KBM-7 (cell line): ENCODE results near the gene PSME2.
"Not testable (repeated sequence)": the region's sequence is repeated elsewhere in the genome, so short reads cannot be mapped to it uniquely, and the experiment has no call there.

Experiments
- DNase-seq: peaks from one replicate; pipeline ENCODE4 v3.0.0-alpha.2; 2015
- in situ Hi-C: fragments of 300-500 bp; cut with MboI; formaldehyde crosslinking; loops from 2 replicates; pipeline ENCODE4 v1.14.3; 2020; ENCODE audit warnings: low sequenced_read_pairs, low pct_unique_long_range_greater_than_20kb, mixed read lengths

The PSME2 gene

DNA sequence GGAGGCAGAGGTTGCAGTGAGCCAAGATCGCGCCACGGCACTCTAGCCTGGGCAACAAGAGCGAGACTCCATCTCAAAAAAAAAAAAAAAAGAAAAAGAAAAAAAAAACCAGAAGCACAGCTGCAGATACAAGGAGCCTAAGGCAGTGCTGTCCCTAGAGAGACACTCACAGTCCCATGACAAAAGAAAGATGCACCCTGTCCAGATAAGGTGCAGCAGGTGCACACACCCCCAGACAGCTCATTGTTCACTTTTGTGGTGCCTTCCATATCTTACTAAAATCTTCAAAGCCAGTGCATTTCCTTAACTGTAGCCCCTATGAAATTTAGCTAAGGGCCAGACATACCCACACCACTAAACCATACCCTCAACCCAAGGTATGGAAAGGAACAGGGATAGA is 24.0 kb downstream of the PSME2 start:
- in situ Hi-C loops: no loop called here
- DNase-seq: no peak

DNA sequence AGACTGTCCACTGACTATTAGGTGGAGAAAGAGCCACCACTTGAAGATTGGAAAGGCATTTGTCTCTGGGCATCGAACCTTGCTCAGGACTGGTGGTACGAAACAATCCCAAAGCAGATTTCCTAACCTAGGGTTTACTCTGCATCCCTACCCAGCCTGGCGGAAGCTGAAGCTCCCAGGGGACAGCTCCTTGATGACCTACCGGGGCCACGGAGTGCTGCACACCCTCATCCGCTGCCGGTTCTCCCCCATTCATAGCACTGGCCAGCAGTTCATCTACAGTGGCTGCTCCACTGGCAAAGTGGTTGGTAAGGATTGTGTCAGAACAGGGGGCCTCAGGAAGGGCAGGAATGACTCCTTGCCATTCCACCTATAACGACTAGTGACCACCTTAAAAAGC is 25.2 kb downstream of the PSME2 start:
- in situ Hi-C loops: no loop called here

DNA sequence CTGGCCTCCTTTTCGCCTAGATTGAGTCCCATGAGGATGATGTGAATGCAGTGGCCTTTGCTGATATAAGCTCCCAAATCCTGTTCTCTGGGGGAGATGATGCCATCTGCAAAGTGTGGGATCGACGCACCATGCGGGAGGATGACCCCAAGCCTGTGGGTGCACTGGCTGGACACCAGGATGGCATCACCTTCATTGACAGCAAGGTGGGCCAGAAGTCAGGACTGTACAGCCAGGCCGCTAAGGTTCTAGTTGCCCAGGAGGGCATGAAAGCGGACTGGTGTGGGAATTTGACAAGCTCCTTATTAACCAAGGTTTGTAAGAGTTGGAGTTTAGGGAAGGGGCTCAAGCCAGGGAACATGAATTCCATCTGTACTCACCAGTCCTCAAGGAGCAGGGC is 26.7 kb downstream of the PSME2 start:
- in situ Hi-C loops: no loop called here
- no peak for DNase-seq

More for the DNA sequence above, 25.2 kb downstream of the PSME2 start:
- no peak for DNase-seq

DNA sequence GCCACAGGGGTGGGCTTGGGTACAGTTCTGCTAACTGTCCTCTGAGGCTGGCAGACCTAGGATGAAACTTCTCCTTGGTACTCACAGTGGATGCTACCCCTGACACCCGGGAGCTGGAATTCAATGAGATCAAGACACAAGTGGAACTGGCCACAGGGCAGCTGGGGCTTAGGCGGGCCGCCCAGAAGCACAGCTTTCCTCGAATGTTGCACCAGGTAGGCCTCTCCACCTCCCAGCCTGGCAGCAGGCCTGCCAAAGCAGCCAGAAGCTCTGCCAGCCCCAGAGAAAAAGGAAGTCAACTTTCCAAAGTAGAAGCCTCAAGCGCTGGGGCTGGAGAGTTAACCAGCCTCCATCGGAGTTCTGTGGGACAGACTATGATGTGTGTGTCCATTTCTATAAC is 29.2 kb downstream of the PSME2 start:
- no peak for DNase-seq
- in situ Hi-C loops: no loop called here

DNA sequence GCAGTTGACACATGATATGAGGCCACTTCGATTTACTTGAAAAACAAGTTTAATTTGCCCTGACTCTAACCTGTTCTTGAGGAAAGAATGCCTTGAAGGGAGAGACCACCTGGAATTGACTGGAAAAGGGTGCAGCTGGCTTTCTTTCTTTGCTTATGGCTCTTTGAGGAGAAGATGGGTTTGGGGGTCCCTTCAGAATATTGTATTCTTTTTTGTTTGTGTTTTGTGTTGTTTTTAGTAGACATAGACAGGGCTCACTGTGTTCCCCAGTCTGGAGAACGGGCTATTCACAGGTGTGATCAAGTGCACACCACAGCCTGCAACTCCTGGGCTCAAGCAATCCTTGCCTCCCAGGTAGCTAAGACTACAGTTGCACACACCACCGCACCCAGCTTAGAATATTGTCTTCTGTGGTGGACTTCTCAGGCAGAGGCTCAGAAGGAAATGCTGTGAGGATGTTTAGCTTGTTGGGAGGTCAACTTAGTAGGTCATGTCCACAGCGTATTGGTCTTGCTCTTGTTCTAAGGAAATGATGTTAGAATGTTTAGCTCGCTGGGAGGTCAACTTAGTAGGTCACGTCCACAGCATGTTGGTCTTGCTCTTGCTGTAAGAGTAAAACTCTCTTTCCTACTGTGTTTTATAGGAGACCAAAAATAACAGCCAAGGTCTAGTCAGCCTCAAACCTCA is 30.1 kb downstream of the PSME2 start:
- no peak for DNase-seq
- in situ Hi-C loops: no loop called here

DNA sequence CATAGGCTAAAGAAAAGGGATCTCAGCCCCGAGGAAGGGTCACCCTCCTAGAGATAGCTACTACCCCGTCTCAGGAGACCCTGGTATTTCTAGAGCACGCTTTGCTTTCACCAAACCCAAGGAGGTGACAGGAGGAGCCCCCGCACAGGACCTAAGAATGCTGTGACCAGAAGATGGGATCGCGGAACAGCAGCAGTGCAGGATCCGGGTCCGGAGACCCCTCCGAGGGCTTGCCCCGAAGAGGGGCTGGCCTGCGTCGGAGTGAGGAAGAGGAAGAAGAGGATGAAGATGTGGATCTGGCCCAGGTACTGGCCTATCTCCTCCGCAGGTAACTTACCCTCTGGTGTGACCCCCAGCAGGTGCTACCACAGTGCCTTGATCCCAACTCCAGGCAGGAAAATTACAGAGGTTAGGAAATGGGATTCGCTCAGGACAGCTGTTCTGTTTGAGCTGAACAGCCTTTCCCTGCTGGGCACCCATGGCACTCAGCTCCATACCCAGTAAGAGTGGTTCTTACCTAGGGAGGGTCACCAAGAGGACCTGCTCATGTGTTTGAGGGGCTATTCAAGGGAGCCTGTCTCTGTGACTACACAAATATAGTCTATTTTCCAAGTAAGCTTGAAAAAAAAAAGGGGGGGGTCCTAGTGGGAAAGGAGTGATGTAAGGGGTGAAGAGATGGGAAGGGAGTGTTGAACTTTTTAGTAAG is 30.8 kb downstream of the PSME2 start:
- no peak for DNase-seq
- in situ Hi-C loops: no loop called here

DNA sequence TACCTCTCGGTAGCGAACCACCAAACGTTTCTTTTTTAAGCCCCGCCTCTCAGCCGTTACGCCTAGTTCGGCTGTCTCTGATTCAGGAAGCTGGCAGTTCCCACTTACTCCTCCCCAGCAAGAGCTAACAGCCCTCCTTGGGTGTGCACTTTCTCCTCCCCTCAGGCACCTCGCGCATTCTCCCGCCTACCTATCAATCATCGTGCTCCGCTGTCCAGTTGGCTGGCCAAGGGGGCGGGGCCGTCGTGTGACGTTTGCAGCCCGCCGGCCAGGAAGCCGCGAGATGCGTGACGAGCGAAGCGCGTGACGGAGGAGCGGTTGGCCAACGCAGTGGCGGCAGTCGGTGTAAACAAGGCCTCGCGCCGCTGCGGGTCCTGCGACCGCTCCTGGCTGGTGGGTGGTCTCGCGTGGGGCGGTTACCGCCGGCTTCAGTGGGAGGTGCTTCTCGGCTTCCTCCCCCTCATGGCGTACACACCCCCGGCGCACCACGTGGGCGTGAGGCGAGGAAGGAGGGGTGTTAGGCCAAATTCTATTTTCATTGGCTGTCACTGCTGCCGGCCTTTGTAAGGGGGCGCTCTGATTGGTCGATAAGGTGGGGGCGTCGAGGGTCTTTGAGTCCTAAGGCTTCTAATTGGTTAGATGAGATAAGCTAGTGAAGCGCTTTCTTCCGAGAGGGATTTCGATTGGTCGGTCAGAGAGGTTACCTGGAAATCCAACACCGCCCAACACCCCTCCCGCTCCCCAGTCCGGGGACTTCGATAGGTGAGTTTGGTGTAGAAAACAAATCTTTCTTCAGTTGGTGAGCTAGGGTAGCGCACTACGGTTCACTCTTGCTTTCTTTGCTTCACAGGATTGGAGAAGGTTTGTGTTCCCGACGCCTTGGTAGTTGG is 31.6 kb downstream of the PSME2 start, which contains the start of the genes DCAF11 and NRL:
Gene DCAF11 (plus strand): TSS at position 246 of the 890 bp plus-strand sequence. CDS start 818 bp downstream, outside the sequence.
Gene NRL (minus strand): TSS at position 418 of the 890 bp plus-strand sequence. CDS start 32,101 bp downstream, outside the sequence.
- DNase-seq: peak; percentile 100
- in situ Hi-C loops: no loop called here

DNA sequence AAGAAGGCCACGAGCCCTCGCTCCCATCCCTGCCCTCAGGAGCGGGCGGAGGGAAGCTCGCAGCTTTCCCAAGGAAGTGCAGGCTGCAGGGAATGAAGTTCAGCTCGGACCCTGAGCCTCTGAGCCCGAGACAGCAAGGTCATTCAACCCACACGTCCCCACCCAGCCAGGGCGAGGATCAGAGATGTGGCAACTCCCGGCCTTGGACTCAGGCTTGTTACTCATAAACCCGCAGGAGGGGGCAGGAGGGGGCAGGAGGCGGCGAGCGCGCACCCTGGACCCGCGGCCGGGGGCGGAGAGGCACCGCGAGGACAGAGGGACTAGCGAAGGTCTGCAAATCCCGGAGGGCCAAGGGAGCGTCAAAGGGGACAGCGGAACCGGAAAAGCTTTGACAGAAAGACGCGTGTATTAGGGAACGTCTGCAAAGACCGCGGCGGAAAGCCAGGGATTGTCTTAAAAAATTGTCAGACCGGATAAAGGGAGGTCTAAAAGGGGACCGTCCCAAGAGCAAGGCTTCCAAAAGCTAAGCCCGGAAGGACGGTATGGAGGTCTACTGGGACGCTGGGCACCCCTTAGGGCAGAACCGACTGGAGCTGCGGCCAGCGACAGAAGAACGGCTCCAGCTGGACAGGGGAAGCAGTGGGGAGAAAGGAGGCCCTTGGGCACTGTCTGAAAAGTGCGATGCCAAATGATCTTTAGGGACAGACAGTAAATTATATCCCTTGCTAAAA is 32.4 kb downstream of the PSME2 start:
- peak; percentile 95 for DNase-seq
- in situ Hi-C loops: no loop called here

DNA sequence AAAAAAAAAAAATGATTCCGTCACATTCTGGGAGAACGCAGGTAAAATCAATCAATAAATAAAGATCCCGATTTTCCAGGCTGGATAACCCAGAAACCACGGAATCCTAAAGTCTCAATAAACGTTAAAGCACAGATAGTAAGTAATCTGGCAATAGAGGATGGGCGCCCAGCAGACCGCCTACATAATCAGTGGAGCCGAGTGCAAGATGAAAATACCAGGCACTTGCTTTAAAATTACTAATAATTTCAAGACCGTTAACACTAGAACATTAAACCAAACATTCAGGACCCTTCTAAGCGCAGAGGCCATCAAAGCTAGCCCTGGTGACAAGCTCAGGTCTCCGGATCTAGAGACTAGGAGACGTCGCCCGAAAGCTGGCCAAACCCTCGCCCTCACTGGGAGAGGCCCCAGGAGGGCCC is 33.0 kb downstream of the PSME2 start:
- no peak for DNase-seq
- in situ Hi-C loops: no loop called here

DNA sequence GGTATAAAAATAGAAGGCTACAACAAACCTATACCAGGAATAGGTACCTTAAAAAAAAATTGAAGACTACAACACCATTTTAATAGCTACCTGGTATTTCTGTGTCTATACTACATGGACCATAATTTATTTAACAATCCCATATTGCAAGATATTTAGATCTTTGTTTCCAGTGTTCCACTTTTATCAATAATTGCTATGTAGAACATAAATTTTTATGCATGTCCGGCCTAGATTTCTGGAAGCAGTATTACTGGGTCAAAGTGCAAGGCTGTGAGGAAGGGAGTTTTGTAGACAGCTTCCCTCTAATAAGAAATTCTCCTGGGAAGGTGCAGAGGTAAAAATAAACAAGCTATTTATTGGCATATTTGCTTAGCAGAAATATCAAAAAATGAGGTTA is 35.9 kb downstream of the PSME2 start:
- DNase-seq: no peak
- in situ Hi-C loops: no loop called here

DNA sequence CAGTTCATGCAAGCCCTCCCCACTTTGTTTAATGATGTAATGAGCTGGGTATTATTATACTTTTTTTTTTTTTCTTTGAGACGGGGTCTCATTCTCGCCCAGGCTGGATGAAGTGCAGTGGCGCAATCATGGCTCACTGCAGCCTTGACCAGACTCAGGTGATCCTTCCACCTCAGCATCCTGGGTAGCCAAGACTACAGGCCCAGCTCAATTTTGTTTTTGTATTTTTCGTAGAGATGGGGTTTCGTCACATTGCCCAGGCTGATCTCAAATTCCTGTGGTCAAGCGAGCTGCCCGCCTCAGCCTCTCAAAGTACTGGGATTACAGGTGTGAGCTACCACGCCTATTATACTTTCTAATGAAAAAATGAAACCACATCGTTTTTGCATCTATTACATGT is 36.4 kb downstream of the PSME2 start:
- DNase-seq: no peak
- in situ Hi-C loops: no loop called here

DNA sequence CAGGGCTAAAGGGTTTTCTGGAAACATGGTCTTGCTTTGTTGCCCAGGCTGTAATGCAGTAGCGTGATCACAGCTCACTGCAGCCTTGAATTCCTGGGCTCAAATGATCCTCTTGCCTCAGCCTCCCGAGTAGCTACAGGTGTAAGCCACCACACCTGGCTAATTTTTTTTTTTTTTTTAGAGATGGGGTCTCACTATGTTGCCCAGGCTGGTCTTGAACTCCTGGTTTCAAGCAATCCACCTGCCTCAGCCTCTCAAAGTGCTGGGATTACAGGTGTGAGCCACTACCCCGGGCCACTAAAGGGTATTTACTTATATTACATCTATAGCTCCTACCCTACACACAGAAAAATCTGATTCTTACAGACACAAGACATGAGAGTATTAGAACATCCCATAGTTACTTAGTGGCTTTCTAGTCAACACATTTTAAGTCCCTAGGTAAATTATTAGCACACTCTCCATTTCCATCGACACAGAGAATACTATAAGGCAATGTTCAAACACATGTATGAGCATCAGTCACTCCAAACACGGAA is 38.0 kb downstream of the PSME2 start:
- DNase-seq: no peak
- in situ Hi-C loops: no loop called here

DNA sequence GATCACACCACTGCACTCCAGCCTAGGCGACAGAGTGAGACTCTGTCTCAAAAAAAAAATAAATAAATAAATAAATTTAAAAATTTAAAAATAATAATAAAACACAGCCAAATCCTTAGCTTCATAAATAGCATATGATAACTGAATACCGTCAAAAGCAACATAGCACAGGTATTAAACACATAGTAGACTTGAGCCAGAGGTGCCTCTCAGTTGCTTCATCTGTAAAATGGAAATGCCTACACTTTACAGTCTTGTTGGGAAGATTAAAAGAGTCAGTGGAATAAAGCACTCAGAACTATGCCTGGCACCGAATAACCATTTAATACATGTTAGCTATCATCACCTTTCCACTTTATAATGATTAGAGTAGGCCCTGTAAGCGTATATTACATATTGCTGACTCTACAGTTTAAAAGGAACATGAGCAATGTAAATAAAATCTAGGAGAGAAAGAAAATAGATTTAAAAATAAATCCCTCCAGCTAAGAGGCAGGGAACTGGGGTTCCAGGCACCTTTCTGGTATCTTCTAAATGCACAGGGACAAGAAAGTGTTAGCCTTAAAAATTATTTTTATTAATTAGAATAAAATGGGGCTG is 39.6 kb downstream of the PSME2 start:
- DNase-seq: no peak
- in situ Hi-C loops: no loop called here

DNA sequence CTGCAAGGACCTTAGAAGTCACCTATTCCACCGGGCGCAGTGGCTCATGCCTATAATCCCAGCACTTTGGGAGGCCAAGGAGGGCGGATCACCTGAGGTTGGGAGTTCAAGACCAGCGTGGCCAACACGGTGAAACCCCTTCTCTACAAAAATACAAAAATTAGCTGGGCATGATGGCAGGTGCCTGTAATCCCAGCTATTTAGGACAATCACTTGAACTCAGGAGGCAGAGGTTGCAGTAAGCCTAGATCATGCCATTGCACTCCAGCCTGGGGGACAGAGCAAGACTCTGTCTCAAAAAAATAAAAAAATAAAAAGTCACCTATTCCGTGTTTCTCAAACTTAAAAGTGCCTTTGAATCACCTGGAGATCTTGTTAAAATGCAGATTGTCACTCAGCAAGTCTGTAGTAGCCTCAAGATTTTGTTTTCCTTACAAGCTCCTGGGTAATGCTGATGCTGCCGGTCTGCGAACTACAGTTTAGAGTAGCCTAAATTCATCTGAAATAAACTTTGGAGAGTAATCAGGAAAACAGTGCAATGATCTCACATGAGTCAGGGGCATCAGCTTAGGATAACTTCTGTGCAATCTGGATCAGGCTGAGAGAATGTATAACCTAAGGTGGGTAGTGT is 40.7 kb downstream of the PSME2 start:
- DNase-seq, in situ Hi-C loops: not testable (repeated sequence)

DNA sequence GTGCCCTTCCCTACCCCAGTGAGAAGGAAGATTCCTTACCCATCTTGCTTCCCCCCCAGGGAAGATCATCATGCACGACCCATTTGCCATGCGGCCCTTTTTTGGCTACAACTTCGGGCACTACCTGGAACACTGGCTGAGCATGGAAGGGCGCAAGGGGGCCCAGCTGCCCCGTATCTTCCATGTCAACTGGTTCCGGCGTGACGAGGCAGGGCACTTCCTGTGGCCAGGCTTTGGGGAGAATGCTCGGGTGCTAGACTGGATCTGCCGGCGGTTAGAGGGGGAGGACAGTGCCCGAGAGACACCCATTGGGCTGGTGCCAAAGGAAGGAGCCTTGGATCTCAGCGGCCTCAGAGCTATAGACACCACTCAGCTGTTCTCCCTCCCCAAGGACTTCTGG is 43.0 kb downstream of the PSME2 start:
- DNase-seq: no peak
- in situ Hi-C loops: no loop called here

DNA sequence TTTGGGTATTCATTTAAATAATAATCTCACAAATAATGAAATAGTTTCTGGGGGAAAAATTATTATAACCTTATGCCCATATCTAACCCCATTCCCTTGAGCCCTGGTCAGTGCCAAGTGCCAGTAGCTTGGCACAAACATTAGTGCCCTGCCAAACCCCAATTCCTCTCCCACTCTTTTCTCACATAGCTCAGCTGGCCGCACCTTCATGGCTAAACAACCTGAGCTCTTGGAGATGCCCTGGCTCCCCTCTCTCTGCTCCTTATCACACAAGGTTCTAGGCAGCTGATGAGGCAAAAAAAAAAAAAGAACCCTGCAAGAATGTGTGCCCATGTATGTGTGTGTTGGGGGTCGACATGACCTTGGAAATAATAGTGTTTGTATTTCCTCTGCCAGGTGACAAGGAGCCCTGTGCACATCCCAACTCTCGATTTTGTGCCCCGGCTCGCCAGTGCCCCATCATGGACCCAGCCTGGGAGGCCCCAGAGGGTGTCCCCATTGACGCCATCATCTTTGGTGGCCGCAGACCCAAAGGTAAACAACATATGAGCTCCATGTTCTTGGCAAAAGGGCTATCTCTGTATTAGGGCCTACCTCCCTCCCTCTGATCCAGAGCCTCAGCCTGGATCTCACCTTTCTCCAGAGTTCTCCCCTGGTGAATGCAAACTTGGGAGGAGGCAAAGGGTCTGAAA is 43.9 kb downstream of the PSME2 start:
- no peak for DNase-seq
- in situ Hi-C loops: no loop called here

DNA sequence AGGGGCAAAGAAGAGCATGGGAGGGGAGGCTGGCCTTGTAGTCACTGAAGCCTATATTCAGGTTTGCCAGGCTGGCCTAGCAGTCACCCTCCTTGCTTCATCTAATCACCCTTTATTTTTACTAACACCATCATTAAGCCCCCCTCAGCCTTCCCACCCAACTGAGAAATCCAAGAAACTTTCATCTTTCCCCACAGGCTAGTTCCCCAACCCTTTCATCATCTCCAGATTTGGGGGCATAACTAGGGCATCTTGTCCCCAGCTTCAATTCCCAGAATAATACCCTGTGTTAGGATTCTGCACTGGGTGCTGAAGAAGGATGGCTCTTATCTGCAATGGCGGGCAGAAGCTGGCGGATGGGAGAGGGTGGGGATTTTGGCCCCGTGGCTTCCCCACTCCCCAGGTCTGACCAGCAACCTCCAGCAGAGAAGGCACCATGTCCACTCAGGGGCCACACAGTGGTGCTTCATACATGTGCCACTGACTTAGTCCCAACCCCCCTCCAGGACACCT is 45.4 kb downstream of the PSME2 start:
- no peak for DNase-seq
- in situ Hi-C loops: no loop called here
